ENCODE results near the gene AMY2B. TPM values are rescaled to one million over a fixed set of nuclear protein-coding genes. Genes with fewer than 3 reads are reported as not detected.

AMY2B gene
- total and polyA plus RNA-seq, 2 of the 8 experiments (the other 6 are each of a cell fraction or from before 2014, with no cell fraction given): 2.0 to 2.1 TPM

GRCh38 chr1:103582464-103582863 is 11.1 kb downstream of the AMY2B start:
- Histone ChIP-seq H3K4ac (replicated peaks; ENCODE audit: insufficient read length, low read depth, low read length) (no peak overlapping the region), H2AFZ (ENCODE audit: low read length) (no peak overlapping the region), H3K27ac (ENCODE audit: low read depth, low read length) (no peak overlapping the region), H4K20me1 (replicated peaks in 1 of 2; ENCODE audit: control insufficient read depth in 1 of 2, insufficient read depth in 2 of 2, low read length in 2 of 2) (no peaks in the 10 kb centered on the region), H3K4me3 (ENCODE audit: extremely low read depth in 1 of 4, insufficient read depth in 2 of 4, low read depth in 3 of 4, low read length in 4 of 4) (no peak overlapping the region), H3K14ac (ENCODE audit: insufficient read length) (no peak overlapping the region), H3K79me2 (ENCODE audit: control insufficient read depth in 1 of 2, insufficient read depth in 2 of 2, low read length in 2 of 2) (no peaks in the 10 kb centered on the region), H3K18ac (ENCODE audit: extremely low read depth, low read length) (no peak overlapping the region), H3K9ac (replicated peaks in 1 of 4; ENCODE audit: extremely low read depth in 1 of 4, low read depth in 3 of 4, low read length in 3 of 4) (no peak overlapping the region), H2BK20ac (ENCODE audit: low read length) (no peak overlapping the region), H2BK15ac (ENCODE audit: low read length) (no peak overlapping the region), H4K5ac (ENCODE audit: insufficient read length, low read depth, low read length) (no peak overlapping the region), H4K91ac (replicated peaks; ENCODE audit: insufficient read length, low read length) (no peak overlapping the region), H3K56ac (replicated peaks; ENCODE audit: insufficient read length, low read depth, low read length) (no peak overlapping the region), H4K8ac (ENCODE audit: extremely low read depth, insufficient read depth, low read length) (no peak overlapping the region), H3K79me1 (ENCODE audit: low read depth, low read length) (no peaks in the 10 kb centered on the region), H3K9me3 (ENCODE audit: insufficient read depth in 2 of 2, low read depth in 1 of 2, low read length in 1 of 2) (peaks cover 4 to 5% of the 10 kb centered on the region in 2 experiments; a peak in 1 of 4 replicates), H2BK12ac (ENCODE audit: low read depth, low read length) (no peak overlapping the region), H3K27me3 (replicated peaks in 1 of 4; ENCODE audit: control insufficient read depth in 3 of 4, extremely low read depth in 1 of 4, insufficient read depth in 3 of 4, low read length in 3 of 4) (no peaks in the 10 kb centered on the region), H2BK5ac (ENCODE audit: low read depth, low read length) (no peak overlapping the region), H3K4me2 (ENCODE audit: insufficient read depth in 1 of 2, low read depth in 2 of 2, low read length in 2 of 2) (no peak overlapping the region), H3K36me3 (ENCODE audit: control insufficient read depth in 2 of 4, insufficient read depth in 4 of 4, low read length in 3 of 4) (no peaks in the 10 kb centered on the region), H2BK120ac (replicated peaks; ENCODE audit: low read depth, low read length) (no peak overlapping the region), H3K4me1 (replicated peaks in 1 of 4; ENCODE audit: control insufficient read depth in 3 of 4, insufficient read depth in 4 of 4, low read length in 3 of 4) (no peaks in the 10 kb centered on the region), H3K23ac (ENCODE audit: insufficient read length) (no peak overlapping the region), H2AK5ac (ENCODE audit: low read depth, low read length) (no peak overlapping the region), H3K23me2 (ENCODE audit: low read depth, low read length) (no peaks in the 10 kb centered on the region)
- DNase-seq (ENCODE audit: low read depth in 1 of 2, low spot score in 2 of 2) (no peak), FAIRE-seq (no peak)
- WGBS, 2 experiments (ENCODE audit: extremely low coverage in 1 of 2, insufficient coverage in 1 of 2, insufficient read length in 1 of 2, insufficient replicate concordance in 2 of 2, low coverage in 1 of 2, low lambda C conversion rate in 2 of 2, missing lambda C conversion rate in 1 of 2): 95% methylated on average over 1 of the region's 1 CpG; no CpG with 5 or more reads in 1 of the 2 experiments
- POLR2A ChIA-PET (ENCODE audit: partially characterized antibody): no interaction called here
- TF ChIP-seq NRF1 (IDR thresholded peaks at IDR 0.05; ENCODE audit: low read depth, low read length) (no peak), SIX5 (IDR thresholded peaks at IDR 0.05; ENCODE audit: low read depth, low read length) (no peak), EGR1 (IDR thresholded peaks at IDR 0.05; ENCODE audit: borderline replicate concordance, low read depth, low read length) (no peak), JUN (IDR thresholded peaks at IDR 0.05; ENCODE audit: low read depth, low read length) (no peak), EP300 (IDR thresholded peaks at IDR 0.05; ENCODE audit: borderline replicate concordance in 1 of 2, low read depth in 2 of 2, low read length in 2 of 2) (no peak), ATF3 (IDR thresholded peaks at IDR 0.05; ENCODE audit: insufficient read depth, low read depth, low read length) (no peak), POLR2A (IDR thresholded peaks at IDR 0.05; ENCODE audit: control extremely low read depth in 1 of 2, low read depth in 2 of 2, low read length in 2 of 2) (no peak), KDM1A (IDR thresholded peaks at IDR 0.05; ENCODE audit: borderline replicate concordance, low read length) (no peak), SAP30 (IDR thresholded peaks at IDR 0.05; ENCODE audit: insufficient read depth, insufficient replicate concordance, low read length) (no peak), YY1 (IDR thresholded peaks at IDR 0.05; ENCODE audit: low read depth, low read length) (no peak), ZNF274 (IDR thresholded peaks at IDR 0.05; ENCODE audit: borderline replicate concordance, extremely low read depth, low read length) (no peak), KDM5A (IDR thresholded peaks at IDR 0.05; ENCODE audit: low read length) (no peak)
- CTCF ChIA-PET (ENCODE audit: partially characterized antibody): no interaction called here
